ENCODE results near the gene IARS2. TPM values are rescaled to one million over a fixed set of nuclear protein-coding genes. Genes with fewer than 3 reads are reported as not detected.

The IARS2 gene
- total RNA-seq, 1 donor from 2014 or later = 71.8 TPM

DNA sequence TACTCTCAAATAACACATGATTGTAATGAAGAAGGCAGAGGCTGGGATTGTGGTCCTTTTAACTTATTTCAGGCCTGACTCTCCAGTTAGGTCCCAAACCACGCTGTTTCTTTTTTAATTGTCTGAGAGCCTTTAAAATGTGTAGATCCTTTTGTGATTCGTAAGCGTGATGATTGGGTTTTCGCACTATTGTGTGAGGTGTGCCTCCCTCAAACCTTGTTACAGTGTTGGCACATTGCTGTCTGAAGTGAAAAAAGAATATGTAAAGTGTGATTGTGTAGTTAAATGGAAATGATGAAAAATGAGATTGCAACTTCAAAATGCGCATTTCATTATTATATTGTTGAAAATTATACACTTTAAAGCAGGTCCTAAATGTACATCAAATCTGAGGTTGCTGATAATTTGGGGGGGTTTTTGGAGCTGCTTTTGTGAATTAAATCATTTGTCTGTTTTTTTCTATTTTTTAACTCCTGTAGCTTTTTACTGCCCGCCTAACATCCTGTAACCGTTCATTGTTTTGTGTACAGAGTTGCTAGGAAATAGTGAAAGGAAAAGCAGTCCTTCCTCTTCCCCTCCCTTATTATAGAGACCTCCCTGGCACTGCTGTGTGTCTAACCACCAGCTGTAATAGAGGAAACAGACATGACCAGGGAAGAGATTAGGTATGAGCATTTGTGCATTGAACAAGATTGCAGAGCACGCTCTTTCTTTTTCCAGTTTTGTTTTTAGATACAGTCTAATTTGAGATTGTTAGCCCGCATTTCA is 43.3 kb downstream of the IARS2 start:
- DNase-seq (ENCODE audit: low read depth) = no peak
- Histone ChIP-seq H3K27me3 (ENCODE audit: control insufficient read depth, insufficient read depth, low read length) (no peaks in the 10 kb centered on the region), H3K4me3 (ENCODE audit: low read depth, low read length) (no peak overlapping the region), H3K36me3 (ENCODE audit: control insufficient read depth, insufficient read depth, low read length) (no peaks in the 10 kb centered on the region)
- TF ChIP-seq, protein P1, sequence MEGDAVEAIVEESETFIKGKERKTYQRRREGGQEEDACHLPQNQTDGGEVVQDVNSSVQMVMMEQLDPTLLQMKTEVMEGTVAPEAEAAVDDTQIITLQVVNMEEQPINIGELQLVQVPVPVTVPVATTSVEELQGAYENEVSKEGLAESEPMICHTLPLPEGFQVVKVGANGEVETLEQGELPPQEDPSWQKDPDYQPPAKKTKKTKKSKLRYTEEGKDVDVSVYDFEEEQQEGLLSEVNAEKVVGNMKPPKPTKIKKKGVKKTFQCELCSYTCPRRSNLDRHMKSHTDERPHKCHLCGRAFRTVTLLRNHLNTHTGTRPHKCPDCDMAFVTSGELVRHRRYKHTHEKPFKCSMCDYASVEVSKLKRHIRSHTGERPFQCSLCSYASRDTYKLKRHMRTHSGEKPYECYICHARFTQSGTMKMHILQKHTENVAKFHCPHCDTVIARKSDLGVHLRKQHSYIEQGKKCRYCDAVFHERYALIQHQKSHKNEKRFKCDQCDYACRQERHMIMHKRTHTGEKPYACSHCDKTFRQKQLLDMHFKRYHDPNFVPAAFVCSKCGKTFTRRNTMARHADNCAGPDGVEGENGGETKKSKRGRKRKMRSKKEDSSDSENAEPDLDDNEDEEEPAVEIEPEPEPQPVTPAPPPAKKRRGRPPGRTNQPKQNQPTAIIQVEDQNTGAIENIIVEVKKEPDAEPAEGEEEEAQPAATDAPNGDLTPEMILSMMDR (IDR thresholded peaks at IDR 0.05; ENCODE audit: insufficient read depth, low read length, poor library complexity, severe bottlenecking) = no peak

DNA sequence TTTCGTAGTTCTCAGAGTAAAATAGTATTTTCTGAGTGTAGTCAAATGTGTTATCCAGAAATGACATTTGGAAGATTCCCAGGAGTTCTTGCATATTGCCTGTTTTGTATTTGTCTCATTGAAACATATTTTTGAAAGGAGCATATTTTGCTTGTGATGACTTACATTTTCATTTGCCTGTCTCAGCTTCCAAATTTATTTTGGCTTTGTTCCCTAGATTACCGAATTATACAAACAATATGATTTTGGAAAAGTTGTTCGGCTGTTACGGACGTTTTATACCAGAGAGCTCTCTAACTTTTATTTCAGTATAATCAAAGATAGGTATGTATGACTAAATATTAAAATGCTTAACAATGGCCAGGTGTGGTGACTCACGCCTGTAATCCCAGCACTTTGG is 46.0 kb downstream of the IARS2 start:
- TF ChIP-seq, protein P1 (IDR thresholded peaks at IDR 0.05; ENCODE audit: insufficient read depth, low read length, poor library complexity, severe bottlenecking) = no peak
- no peak for DNase-seq (ENCODE audit: low read depth)
- Histone ChIP-seq H3K36me3 (ENCODE audit: control insufficient read depth, insufficient read depth, low read length) (no peaks in the 10 kb centered on the region), H3K27me3 (ENCODE audit: control insufficient read depth, insufficient read depth, low read length) (no peaks in the 10 kb centered on the region), H3K4me3 (ENCODE audit: low read depth, low read length) (no peak overlapping the region)

DNA sequence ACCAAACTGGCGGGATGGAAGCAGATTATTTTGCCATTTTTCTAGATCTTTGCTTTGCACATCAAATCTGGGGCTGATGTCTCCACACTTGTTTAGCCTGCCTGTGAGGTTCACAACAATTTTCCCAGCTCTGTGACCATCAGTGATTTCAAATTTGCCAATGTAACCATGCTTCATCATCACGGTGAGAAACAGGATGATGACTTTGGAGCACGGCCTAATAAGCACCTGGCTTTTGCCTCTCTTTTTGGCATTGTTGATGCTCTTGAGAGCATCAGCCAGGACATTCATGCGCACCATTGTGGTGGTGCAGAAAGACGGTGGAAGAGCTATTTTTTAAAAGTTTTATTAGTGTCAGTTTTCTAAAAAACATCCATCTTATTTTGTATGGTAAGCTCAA is 50.1 kb downstream of the IARS2 start:
- TF ChIP-seq, protein P1 (IDR thresholded peaks at IDR 0.05; ENCODE audit: insufficient read depth, low read length, poor library complexity, severe bottlenecking) = no peak
- no peak overlapping the region for H3K4me3 ChIP-seq (ENCODE audit: low read depth, low read length)
- DNase-seq (ENCODE audit: low read depth) = no peak
- H3K36me3 ChIP-seq (ENCODE audit: control insufficient read depth, insufficient read depth, low read length) = no peaks in the 10 kb centered on the region
- no peaks in the 10 kb centered on the region for H3K27me3 ChIP-seq (ENCODE audit: control insufficient read depth, insufficient read depth, low read length)

DNA sequence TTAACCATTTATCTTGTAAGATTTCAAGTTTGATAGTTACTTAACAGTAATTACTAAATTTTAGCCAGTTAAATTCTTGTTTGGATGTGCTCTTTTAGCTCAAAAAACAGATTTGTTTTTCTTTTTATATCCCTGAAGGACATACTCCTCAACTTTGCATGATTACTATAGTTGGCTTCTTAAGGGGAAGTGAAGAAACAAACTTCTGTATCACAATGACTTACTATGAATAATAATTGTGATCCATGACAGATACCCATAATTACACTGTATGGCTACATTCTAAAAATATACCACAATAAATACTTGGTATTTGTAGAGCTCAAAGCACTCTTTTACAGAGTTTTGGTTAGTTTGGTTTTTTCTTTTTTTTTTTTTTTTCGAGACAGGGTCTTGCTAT is 55.8 kb downstream of the IARS2 start:
- Histone ChIP-seq H3K36me3 (ENCODE audit: control insufficient read depth, insufficient read depth, low read length) (no peaks in the 10 kb centered on the region), H3K4me3 (ENCODE audit: low read depth, low read length) (no peak overlapping the region), H3K27me3 (ENCODE audit: control insufficient read depth, insufficient read depth, low read length) (no peaks in the 10 kb centered on the region)
- no peak for DNase-seq (ENCODE audit: low read depth)
- TF ChIP-seq, protein P1 (IDR thresholded peaks at IDR 0.05; ENCODE audit: insufficient read depth, low read length, poor library complexity, severe bottlenecking) = no peak

DNA sequence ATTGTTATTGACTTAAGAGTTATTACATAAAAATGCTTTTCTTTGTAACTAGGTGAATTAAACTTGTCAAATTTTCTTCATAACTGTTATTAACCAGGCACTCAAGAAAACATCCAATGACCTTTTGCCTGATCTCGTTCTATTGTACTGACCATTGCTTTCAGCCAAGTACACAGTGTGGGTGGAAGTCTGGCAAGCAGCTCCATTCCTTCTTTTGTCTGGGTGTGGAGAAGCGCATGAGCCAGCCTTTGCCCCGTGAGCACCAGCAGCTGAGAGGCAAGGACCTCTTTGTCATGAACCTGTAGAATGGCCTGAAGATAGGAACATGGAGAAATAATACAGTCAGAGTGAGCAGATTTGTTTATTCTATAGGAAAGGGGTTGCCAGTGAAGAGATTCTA is 57.5 kb downstream of the IARS2 start:
- Histone ChIP-seq H3K27me3 (ENCODE audit: control insufficient read depth, insufficient read depth, low read length) (no peaks in the 10 kb centered on the region), H3K36me3 (ENCODE audit: control insufficient read depth, insufficient read depth, low read length) (peaks cover 2% of the 10 kb centered on the region)
- DNase-seq (ENCODE audit: low read depth) = no peak

More for the DNA sequence above, 57.5 kb downstream of the IARS2 start:
- TF ChIP-seq, protein P1 (IDR thresholded peaks at IDR 0.05; ENCODE audit: insufficient read depth, low read length, poor library complexity, severe bottlenecking) = no peak
- H3K4me3 ChIP-seq (ENCODE audit: low read depth, low read length) = no peak overlapping the region
